HL-60 (cell line): ENCODE measurements around the gene TTC9.
A peak's percentile ranks its signal among the peaks of the same experiment; 100 is the strongest.

Experiments used
- DNase-seq, 2 experiments: peaks; one replicate each; pipeline ENCODE4 v3.0.0-alpha.2; 2010 to 2020; ENCODE audit warnings: low read depth in 1 of 2, low spot score in 1 of 2
- H3K27ac ChIP-seq: fragments of 250-450 bp; sonication (Bioruptor Pico); replicated peaks from 2 replicates; pipeline ENCODE4 v1.5.1; 2020; ENCODE audit warnings: mild to moderate bottlenecking, moderate library complexity
- H3K27me3 ChIP-seq: fragments of 250-450 bp; sonication (Bioruptor Pico); 2 replicates; pipeline ENCODE4 v1.5.1; 2021; ENCODE audit warnings: mild to moderate bottlenecking, moderate library complexity; ENCODE audit not compliant: insufficient read depth, poor library complexity, severe bottlenecking
- H3K4me3 ChIP-seq: replicated peaks from 2 replicates; pipeline ENCODE4 v1.5.1; 2011; ENCODE audit warnings: mild to moderate bottlenecking, control low read depth, low read length; ENCODE audit not compliant: insufficient read depth
- CTCF ChIP-seq: IDR thresholded peaks from one replicate; pipeline ENCODE4 v1.5.1; 2011; ENCODE audit warnings: low read length, control low read depth, inconsistent platforms; ENCODE audit not compliant: insufficient read depth
- GABPA ChIP-seq: IDR thresholded peaks from 2 replicates; pipeline ENCODE4 v1.6.1; 2012; ENCODE audit warnings: low read depth
- POLR2AphosphoS5 ChIP-seq: IDR thresholded peaks from 2 replicates; pipeline ENCODE4 v1.6.1; 2012; ENCODE audit warnings: low read depth
- REST ChIP-seq: IDR thresholded peaks from 2 replicates; pipeline ENCODE4 v1.6.1; 2012; ENCODE audit warnings: low read depth; ENCODE audit not compliant: insufficient replicate concordance
- SPI1 ChIP-seq: IDR thresholded peaks from 2 replicates; pipeline ENCODE4 v1.6.1; 2012; ENCODE audit warnings: low read depth, mild to moderate bottlenecking, borderline replicate concordance

The TTC9 gene

GRCh38 chr14:70599345-70599744 is 42.4 kb upstream of the TTC9 start:
- Histone ChIP-seq H3K27me3 (no peaks in the 10 kb centered on the region), H3K27ac (no peak overlapping the region), H3K4me3 (peak overlapping the region; percentile 77)
- TF ChIP-seq POLR2AphosphoS5 (no peak), REST (no peak), SPI1 (no peak), CTCF (no peak), GABPA (no peak)
- no peak for DNase-seq

GRCh38 chr14:70600382-70601157 is 41.1 kb upstream of the TTC9 start, which contains the start of gene MED6:
TSS of gene MED6 (minus strand) at chr14:70600655. CDS start at chr14:70600637, 18 bp downstream.
- DNase-seq = peak; percentile 47 to 85
- Histone ChIP-seq H3K27ac (peak within 1 kb of the TSS; percentile 70), H3K27me3 (no peaks in the 10 kb centered on the region), H3K4me3 (peak within 1 kb of the TSS; percentile 77)
- TF ChIP-seq GABPA (peak; percentile 88), CTCF (no peak), SPI1 (no peak), POLR2AphosphoS5 (no peak), REST (no peak)

GRCh38 chr14:70601162-70601561 is 40.6 kb upstream of the TTC9 start:
- TF ChIP-seq CTCF = no peak
- TF ChIP-seq REST = no peak
- no peak for TF ChIP-seq GABPA
- TF ChIP-seq SPI1 = no peak
- TF ChIP-seq POLR2AphosphoS5 = no peak
- Histone ChIP-seq H3K27me3 (no peaks in the 10 kb centered on the region), H3K27ac (peak overlapping the region; percentile 49; the same call in 1 of the 2 replicates), H3K4me3 (peak overlapping the region; percentile 77)
- no peak for DNase-seq
